Neural crest cell (in vitro differentiated cells): ENCODE data around the gene LEPR. TPM values are rescaled to one million over a fixed set of nuclear protein-coding genes. Genes with fewer than 3 reads are reported as not detected.
A peak's percentile ranks its signal among the peaks of the same experiment; 100 is the strongest.

Experiments used
- DNase-seq: peaks from one replicate; pipeline ENCODE4 v3.0.0; 2021; ENCODE audit warnings: low read depth, mixed read lengths, low spot score
- H3K27ac Mint-ChIP-seq: one replicate; pipeline ENCODE4 v1.8.0; 2021; ENCODE audit warnings: mild to moderate bottlenecking, mixed read lengths; ENCODE audit not compliant: unreplicated experiment
- H3K27me3 Mint-ChIP-seq: 2 replicates; pipeline ENCODE4 v1.8.0; 2021; ENCODE audit warnings: low read depth, mild to moderate bottlenecking, mixed read lengths
- H3K36me3 Mint-ChIP-seq: 2 replicates; pipeline ENCODE4 v1.8.0; 2021; ENCODE audit warnings: low read depth, mild to moderate bottlenecking, mixed read lengths
- H3K4me1 Mint-ChIP-seq: 2 replicates; pipeline ENCODE4 v1.8.0; 2021; ENCODE audit warnings: mixed read lengths
- H3K4me3 Mint-ChIP-seq: one replicate; pipeline ENCODE4 v1.8.0; 2021; ENCODE audit warnings: mild to moderate bottlenecking, mixed read lengths
- H3K9me3 Mint-ChIP-seq: 2 replicates; pipeline ENCODE4 v1.8.0; 2021; ENCODE audit warnings: mixed read lengths
- CTCF ChIP-seq: fragments of 200-600 bp; sonication (generic); conservative IDR thresholded peaks from 2 replicates; pipeline ENCODE4 v1.5.0; 2021; ENCODE audit warnings: antibody characterized with exemption, mild to moderate bottlenecking
- total RNA-seq: library from RNA; stranded (reverse); gene quantifications from 2 replicates; pipeline ENCODE4 v1.2.1, GENCODE V29; 2021

LEPR gene
- total RNA-seq, 1 donor from 2014 or later: 2.7 TPM

GRCh38 chr1:65432918-65433317 is 12.4 kb downstream of the LEPR start:
- no peak for DNase-seq
- Mint-ChIP-seq H3K36me3 (peaks cover 14% of the 10 kb centered on the region), H3K27me3 (no peaks in the 10 kb centered on the region), H3K9me3 (no peaks in the 10 kb centered on the region), H3K4me3 (no peak overlapping the region), H3K4me1 (no peaks in the 10 kb centered on the region), H3K27ac (no peak overlapping the region)
- TF ChIP-seq CTCF: no peak

- Mint-ChIP-seq H3K4me1 (no peaks in the 10 kb centered on the region), H3K9me3 (no peaks in the 10 kb centered on the region), H3K36me3 (peaks cover 11% of the 10 kb centered on the region), H3K4me3 (no peak overlapping the region), H3K27me3 (no peaks in the 10 kb centered on the region), H3K27ac (no peak overlapping the region)
- no peak for DNase-seq
- TF ChIP-seq CTCF: peak; percentile 46
Measured at GRCh38 chr1:65434255-65434654, 13.8 kb downstream of the LEPR start.

- DNase-seq: no peak
Measured at GRCh38 chr1:65434760-65435159, 14.3 kb downstream of the LEPR start.

GRCh38 chr1:65435987-65436386 is 15.5 kb downstream of the LEPR start:
- no peak overlapping the region for H3K4me3 Mint-ChIP-seq
- peaks cover 7% of the 10 kb centered on the region for H3K36me3 Mint-ChIP-seq
- no peaks in the 10 kb centered on the region for H3K4me1 Mint-ChIP-seq
- no peaks in the 10 kb centered on the region for H3K27me3 Mint-ChIP-seq
- DNase-seq: no peak
- no peak overlapping the region for H3K27ac Mint-ChIP-seq
- no peaks in the 10 kb centered on the region for H3K9me3 Mint-ChIP-seq
- TF ChIP-seq CTCF: no peak

More at GRCh38 chr1:65434760-65435159, 14.3 kb downstream of the LEPR start:
- Mint-ChIP-seq H3K36me3 (peaks cover 10% of the 10 kb centered on the region), H3K27me3 (no peaks in the 10 kb centered on the region), H3K4me3 (no peak overlapping the region), H3K27ac (no peak overlapping the region), H3K9me3 (no peaks in the 10 kb centered on the region), H3K4me1 (no peaks in the 10 kb centered on the region)
- no peak for TF ChIP-seq CTCF

GRCh38 chr1:65437616-65438015 is 17.1 kb downstream of the LEPR start:
- no peaks in the 10 kb centered on the region for H3K4me1 Mint-ChIP-seq
- no peaks in the 10 kb centered on the region for H3K9me3 Mint-ChIP-seq
- no peak overlapping the region for H3K27ac Mint-ChIP-seq
- no peak overlapping the region for H3K4me3 Mint-ChIP-seq
- no peak for TF ChIP-seq CTCF
- no peaks in the 10 kb centered on the region for H3K27me3 Mint-ChIP-seq
- H3K36me3 Mint-ChIP-seq: peaks cover 9% of the 10 kb centered on the region
- no peak for DNase-seq
